Fibroblast of lung (primary cell): ENCODE data around the gene HUNK.

Source experiments
- EZH2 ChIP-seq: IDR thresholded peaks from 2 replicates; pipeline ENCODE4 v1.5.1; 2012; ENCODE audit warnings: low read length, control low read depth, mild to moderate bottlenecking; ENCODE audit errors: missing control alignments
- TF ChIP-seq, protein P1 (sequence below), 2 donors: IDR thresholded peaks in 1 of 2; conservative IDR thresholded peaks in 1 of 2; 1 replicate in 1 of 2; 2 replicates in 1 of 2; pipeline ENCODE4 v1.5.1; 2011 to 2012; ENCODE audit warnings: low read length in 2 of 2, control low read depth in 1 of 2, inconsistent platforms in 1 of 2, low read depth in 1 of 2, mild to moderate bottlenecking in 1 of 2

DNA sequence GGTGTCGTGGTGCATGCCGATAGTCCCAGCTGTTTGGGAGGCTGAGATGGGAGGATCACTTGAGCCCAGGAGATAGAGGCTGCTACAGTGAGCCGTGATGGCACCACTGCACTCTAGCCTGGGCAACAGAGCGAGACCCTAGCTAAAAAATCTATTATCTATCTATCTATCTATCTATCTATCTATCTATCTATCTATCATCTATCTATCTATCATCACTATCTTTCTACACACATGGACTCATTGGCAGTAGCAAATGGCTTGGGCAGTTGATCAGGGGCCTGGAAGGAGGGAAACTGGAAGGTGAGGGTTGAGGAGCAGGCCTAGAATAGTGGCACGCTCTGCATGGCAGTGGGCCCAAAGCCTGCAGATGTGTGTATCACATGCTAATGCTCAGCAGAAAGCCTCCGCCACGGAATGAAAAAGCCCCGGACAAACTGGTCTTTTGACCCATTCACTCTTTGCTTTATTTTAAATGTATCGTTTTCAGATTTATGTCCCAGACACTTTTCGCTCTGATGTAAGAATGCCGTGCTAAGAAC, 7.3 kb upstream of the HUNK start:
- TF ChIP-seq, protein P1, sequence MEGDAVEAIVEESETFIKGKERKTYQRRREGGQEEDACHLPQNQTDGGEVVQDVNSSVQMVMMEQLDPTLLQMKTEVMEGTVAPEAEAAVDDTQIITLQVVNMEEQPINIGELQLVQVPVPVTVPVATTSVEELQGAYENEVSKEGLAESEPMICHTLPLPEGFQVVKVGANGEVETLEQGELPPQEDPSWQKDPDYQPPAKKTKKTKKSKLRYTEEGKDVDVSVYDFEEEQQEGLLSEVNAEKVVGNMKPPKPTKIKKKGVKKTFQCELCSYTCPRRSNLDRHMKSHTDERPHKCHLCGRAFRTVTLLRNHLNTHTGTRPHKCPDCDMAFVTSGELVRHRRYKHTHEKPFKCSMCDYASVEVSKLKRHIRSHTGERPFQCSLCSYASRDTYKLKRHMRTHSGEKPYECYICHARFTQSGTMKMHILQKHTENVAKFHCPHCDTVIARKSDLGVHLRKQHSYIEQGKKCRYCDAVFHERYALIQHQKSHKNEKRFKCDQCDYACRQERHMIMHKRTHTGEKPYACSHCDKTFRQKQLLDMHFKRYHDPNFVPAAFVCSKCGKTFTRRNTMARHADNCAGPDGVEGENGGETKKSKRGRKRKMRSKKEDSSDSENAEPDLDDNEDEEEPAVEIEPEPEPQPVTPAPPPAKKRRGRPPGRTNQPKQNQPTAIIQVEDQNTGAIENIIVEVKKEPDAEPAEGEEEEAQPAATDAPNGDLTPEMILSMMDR (conservative IDR thresholded peaks at IDR 0.05 in 1 of 2, IDR thresholded peaks at IDR 0.05 in 1 of 2; ENCODE audit: low read depth in 1 of 2, low read length in 2 of 2), result no peak
- TF ChIP-seq EZH2, result no peak
